ENCODE results near the gene PARD3. TPM values are rescaled to one million over a fixed set of nuclear protein-coding genes. Genes with fewer than 3 reads are reported as not detected.
"Not testable (repeated sequence)": the region's sequence is repeated elsewhere in the genome, so short reads cannot be mapped to it uniquely, and the experiment has no call there.

PARD3 gene
- total RNA-seq, 2 donors from 2014 or later: 36.1 to 48.5 TPM

- H3K4me1 ChIP-seq; H3K27ac ChIP-seq; H3K36me3 ChIP-seq (replicated peaks in 1 of 2; ENCODE audit: insufficient read depth in 1 of 2, low read depth in 2 of 2); intact Hi-C loops (cut with DNase I); ATAC-seq; H3K27me3 ChIP-seq; H3K9me3 ChIP-seq; DNase-seq; H3K4me3 ChIP-seq: not testable (repeated sequence)
- WGBS, 2 donors: 89 to 90% methylated on average over 7 of the region's 7 CpGs
These were observed 388.4 kb downstream of the PARD3 start for GRCh38 chr10:34426538-34427157.

- Histone ChIP-seq H3K4me1 (no peaks in the 10 kb centered on the region), H3K4me3 (no peak overlapping the region), H3K9me3 (peaks cover 0 to 4% (median 0%) of the 10 kb centered on the region in 3 donors), H3K27me3 (no peaks in the 10 kb centered on the region), H3K36me3 (replicated peaks in 1 of 2; ENCODE audit: insufficient read depth in 1 of 2, low read depth in 2 of 2) (no peaks in the 10 kb centered on the region), H3K27ac (no peak overlapping the region)
- no peak for TF ChIP-seq POLR2A (IDR thresholded peaks at IDR 0.05)
- no peak for TF ChIP-seq CTCF (IDR thresholded peaks at IDR 0.05)
- WGBS, 2 donors: 64 to 78% methylated on average over 3 of the region's 3 CpGs
- intact Hi-C loops (cut with DNase I): no loop called here
- DNase-seq (no peak), ATAC-seq (no peak)
These were observed 389.1 kb downstream of the PARD3 start for GRCh38 chr10:34426041-34426440.

- Histone ChIP-seq H3K27me3 (no peaks in the 10 kb centered on the region), H3K36me3 (replicated peaks in 1 of 2; ENCODE audit: insufficient read depth in 1 of 2, low read depth in 2 of 2) (no peaks in the 10 kb centered on the region), H3K27ac (no peak overlapping the region), H3K4me3 (no peak overlapping the region), H3K4me1 (no peaks in the 10 kb centered on the region), H3K9me3 (peaks cover 0 to 4% (median 0%) of the 10 kb centered on the region in 3 donors)
- no peak for TF ChIP-seq POLR2A (IDR thresholded peaks at IDR 0.05)
- TF ChIP-seq CTCF (IDR thresholded peaks at IDR 0.05): no peak
- 68 to 72% methylated on average over 5 of the region's 5 CpGs for WGBS, 2 donors
- intact Hi-C loops (cut with DNase I): no loop called here
- DNase-seq (no peak), ATAC-seq (no peak)
These were observed 391.1 kb downstream of the PARD3 start for GRCh38 chr10:34423673-34424625.

- no peak for ATAC-seq
These were observed 394.3 kb downstream of the PARD3 start for GRCh38 chr10:34420795-34421194.

GRCh38 chr10:34420273-34420672, 394.8 kb downstream of the PARD3 start:
- TF ChIP-seq CTCF (IDR thresholded peaks at IDR 0.05) (no peak), POLR2A (IDR thresholded peaks at IDR 0.05) (no peak)
- H3K9me3 ChIP-seq: no peaks in the 10 kb centered on the region
- no peaks in the 10 kb centered on the region for H3K27me3 ChIP-seq
- 81 to 89% methylated on average over 3 of the region's 3 CpGs for WGBS, 2 donors
- no peak overlapping the region for H3K27ac ChIP-seq
- no peak for ATAC-seq
- intact Hi-C loops (cut with DNase I): no loop called here
- H3K4me1 ChIP-seq: no peaks in the 10 kb centered on the region
- H3K4me3 ChIP-seq: no peak overlapping the region
- H3K36me3 ChIP-seq (replicated peaks in 1 of 2; ENCODE audit: insufficient read depth in 1 of 2, low read depth in 2 of 2): no peaks in the 10 kb centered on the region
- DNase-seq: no peak

More at GRCh38 chr10:34420795-34421194, 394.3 kb downstream of the PARD3 start:
- Histone ChIP-seq H3K4me1 (no peaks in the 10 kb centered on the region), H3K4me3 (no peak overlapping the region), H3K9me3 (no peaks in the 10 kb centered on the region), H3K36me3 (replicated peaks in 1 of 2; ENCODE audit: insufficient read depth in 1 of 2, low read depth in 2 of 2) (no peaks in the 10 kb centered on the region), H3K27me3 (no peaks in the 10 kb centered on the region), H3K27ac (no peak overlapping the region)
- 0% methylated on average over 1 of the region's 1 CpG for WGBS, 2 donors
- no peak for TF ChIP-seq POLR2A (IDR thresholded peaks at IDR 0.05)
- intact Hi-C loops (cut with DNase I): no loop called here
- DNase-seq: no peak
